Adrenal gland (tissue), 12 donors: Measurements from ENCODE around the gene ADARB2. TPM values are rescaled to one million over a fixed set of nuclear protein-coding genes. Genes with fewer than 3 reads are reported as not detected.

Source experiments
- DNase-seq, 7 donors: peaks; one replicate each; pipeline ENCODE4 v3.0.0-alpha.2; 2019 to 2020
- H3K27ac ChIP-seq, 5 donors: fragments of 200-600 bp; sonication (generic) in 4 of 5; 1 replicate in 3 of 5; 2 replicates in 2 of 5; pipeline versions ENCODE4 v1.5.1 to v1.8.0; 2016 to 2020; ENCODE audit warnings: mild to moderate bottlenecking in 1 of 5
- H3K27me3 ChIP-seq: fragments of 200-600 bp; 2 replicates; pipeline ENCODE4 v1.8.0; 2021
- H3K36me3 ChIP-seq, 2 donors: fragments of 200-600 bp; replicated peaks in 1 of 2; 1 replicate in 1 of 2; 2 replicates in 1 of 2; pipeline versions ENCODE4 v1.5.1 to v1.8.0; 2018 to 2022
- H3K4me1 ChIP-seq, 2 donors: fragments of 200-600 bp; replicated peaks in 1 of 2; 1 replicate in 1 of 2; 2 replicates in 1 of 2; pipeline versions ENCODE4 v1.5.1 to v1.8.0; 2018 to 2021
- H3K4me3 ChIP-seq, 4 donors: fragments of 200-600 bp; sonication (generic) in 3 of 4; one replicate each; pipeline ENCODE4 v1.5.1; 2016 to 2018
- H3K9me3 ChIP-seq, 3 donors: fragments of 200-600 bp; sonication (generic) in 1 of 3; replicated peaks in 1 of 3; 1 replicate in 2 of 3; 2 replicates in 1 of 3; pipeline versions ENCODE4 v1.5.1 to v1.8.0; 2016 to 2021
- POLR2A ChIP-seq, 2 donors: fragments of 450-650 bp; IDR thresholded peaks; one replicate each; pipeline ENCODE4 v1.6.1; 2017; ENCODE audit warnings: antibody characterized with exemption in 2 of 2, mild to moderate bottlenecking in 2 of 2, moderate library complexity in 1 of 2
- WGBS, 4 donors: extraction: QIAGEN DNeasy Blood & Tissue Kit in 2 of 4; methylation state at CpG; one replicate each; pipeline versions ENCODE4 v1.1.5 to v1.1.7; 2013 to 2017; 5-methylcytosine and 5-hydroxymethylcytosine counted together
- intact Hi-C, 2 donors: fragments of 100-400 bp; cut with DNase I; formaldehyde crosslinking; loops; one replicate each; pipeline versions ENCODE4 v1.14.1 to v1.15.0; 2022 to 2023
- polyA plus RNA-seq, 3 donors: library from polyadenylated mRNA; stranded (reverse); fragments of 200-250 nt in 2 of 3; fragments of 350-450 nt in 1 of 3; fragmentation: Illumina TruSeq in 1 of 3; extraction: RNeasy Lipid Tissue Mini Kit (QIAGEN cat#74804) in 1 of 3; gene quantifications; one replicate each; pipeline ENCODE4 v1.2.3, GENCODE V29; 2013 to 2014
- total RNA-seq, 9 donors: library from RNA; depleted of rRNA in 4 of 9; stranded (reverse); fragments of >200 nt in 4 of 9; fragments of 120-200 nt in 1 of 9; fragmentation: NEBNext Ultra II Directional in 1 of 9; extraction: Animal tissue kit (Norgen Biotek cat#: 25700) in 1 of 9; gene quantifications; one replicate each; pipeline versions ENCODE4 v1.1.0 to v1.2.4, GENCODE V29; 2013 to 2023
- TF ChIP-seq, protein P1 (sequence below), 6 experiments: fragments of 450-650 bp in 4 of 6; fragments of 200-600 bp in 2 of 6; sonication (generic) in 1 of 6; IDR thresholded peaks; 1 replicate in 5 of 6; 2 replicates in 1 of 6; pipeline versions ENCODE4 v1.5.1 to v1.8.0; 2016 to 2021; ENCODE audit warnings: antibody characterized with exemption in 6 of 6, mild to moderate bottlenecking in 2 of 6, moderate library complexity in 1 of 6
- donor health status: healthy with polysubstance abuse.
- donor health status: Bipolar disorder and iron deficiency.
- donor health status: DM: yes; HTN: yes; CAD: no.
- donor health status: DM: no; HTN: no; CAD: no.
- donor health status: DM: no; HTN: no; CAD: no.
- donor health status: DM: yes; HTN: yes; CAD: no.

Gene ADARB2
- total and polyA plus RNA-seq, 12 donors = 0.14 to 3.1 (median 0.91) TPM

DNA sequence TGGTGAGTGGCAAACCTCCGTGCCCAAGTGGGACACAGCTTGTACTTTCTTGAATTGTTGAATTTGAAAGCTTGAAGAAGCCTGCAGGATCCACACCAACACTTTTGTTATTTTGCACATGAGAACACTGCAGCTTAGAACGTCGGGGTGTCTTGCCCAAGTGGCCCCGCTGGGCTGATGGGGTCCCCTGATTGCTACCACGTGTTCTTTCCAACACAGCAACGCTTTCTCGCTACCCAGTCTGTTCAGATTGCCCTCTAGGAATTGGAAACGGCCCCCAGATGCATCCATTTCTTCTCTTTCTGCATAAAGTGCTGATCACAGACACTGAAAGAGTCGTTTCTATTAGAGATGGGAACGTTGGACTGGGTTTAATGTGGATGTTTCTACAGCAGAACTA is 268.5 kb downstream of the ADARB2 start:
- 53 to 70% (median 59%) methylated on average over 9 to 10 of the region's 10 CpGs for WGBS, 4 donors
- H3K27me3 ChIP-seq = no peaks in the 10 kb centered on the region
- DNase-seq = no peak
- TF ChIP-seq, protein P1, sequence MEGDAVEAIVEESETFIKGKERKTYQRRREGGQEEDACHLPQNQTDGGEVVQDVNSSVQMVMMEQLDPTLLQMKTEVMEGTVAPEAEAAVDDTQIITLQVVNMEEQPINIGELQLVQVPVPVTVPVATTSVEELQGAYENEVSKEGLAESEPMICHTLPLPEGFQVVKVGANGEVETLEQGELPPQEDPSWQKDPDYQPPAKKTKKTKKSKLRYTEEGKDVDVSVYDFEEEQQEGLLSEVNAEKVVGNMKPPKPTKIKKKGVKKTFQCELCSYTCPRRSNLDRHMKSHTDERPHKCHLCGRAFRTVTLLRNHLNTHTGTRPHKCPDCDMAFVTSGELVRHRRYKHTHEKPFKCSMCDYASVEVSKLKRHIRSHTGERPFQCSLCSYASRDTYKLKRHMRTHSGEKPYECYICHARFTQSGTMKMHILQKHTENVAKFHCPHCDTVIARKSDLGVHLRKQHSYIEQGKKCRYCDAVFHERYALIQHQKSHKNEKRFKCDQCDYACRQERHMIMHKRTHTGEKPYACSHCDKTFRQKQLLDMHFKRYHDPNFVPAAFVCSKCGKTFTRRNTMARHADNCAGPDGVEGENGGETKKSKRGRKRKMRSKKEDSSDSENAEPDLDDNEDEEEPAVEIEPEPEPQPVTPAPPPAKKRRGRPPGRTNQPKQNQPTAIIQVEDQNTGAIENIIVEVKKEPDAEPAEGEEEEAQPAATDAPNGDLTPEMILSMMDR (IDR thresholded peaks at IDR 0.05) = no peak
- no peak for TF ChIP-seq POLR2A (IDR thresholded peaks at IDR 0.05)
- intact Hi-C loops = no loop called here
- no peaks in the 10 kb centered on the region for H3K9me3 ChIP-seq
- no peak overlapping the region for H3K27ac ChIP-seq
- H3K36me3 ChIP-seq = no peaks in the 10 kb centered on the region
- H3K4me1 ChIP-seq = no peaks in the 10 kb centered on the region
- H3K4me3 ChIP-seq = no peak overlapping the region

DNA sequence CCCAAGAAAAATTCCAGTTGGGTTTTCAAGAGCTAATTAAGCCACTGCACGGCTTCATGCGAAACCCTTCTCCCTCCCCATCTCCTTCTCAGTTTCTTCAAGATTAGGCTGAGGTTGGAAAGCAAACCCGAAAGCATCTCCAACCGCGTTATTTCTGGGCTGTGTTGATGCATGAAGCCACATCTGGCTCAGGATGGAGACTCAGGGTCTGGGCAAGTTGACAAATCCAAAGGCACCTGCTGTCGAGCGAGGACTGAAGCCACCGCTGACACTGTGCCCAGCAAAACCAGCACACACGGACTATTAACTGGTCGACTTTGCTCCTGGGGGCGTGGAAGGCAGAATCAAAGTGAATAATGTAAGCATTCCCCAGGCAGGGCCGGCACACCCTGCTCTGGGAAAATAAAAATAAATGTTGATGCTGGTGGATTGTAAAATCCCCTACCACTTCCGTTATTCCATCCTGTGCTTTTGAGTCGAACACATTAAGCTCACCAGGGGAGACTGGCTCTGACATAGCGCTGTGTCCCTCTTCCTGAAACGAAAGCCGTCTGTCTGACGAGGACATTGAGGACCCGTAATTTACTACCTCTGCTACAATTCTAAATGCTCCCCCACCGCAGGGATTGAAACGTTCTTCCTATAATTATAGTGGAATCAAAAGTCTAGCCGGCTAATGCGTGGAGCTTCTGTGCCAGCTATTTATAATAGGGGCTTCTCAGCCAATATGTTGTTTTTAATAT is 269.8 kb downstream of the ADARB2 start:
- DNase-seq = no peak
- Histone ChIP-seq H3K36me3 (no peaks in the 10 kb centered on the region), H3K4me1 (no peaks in the 10 kb centered on the region), H3K27ac (no peak overlapping the region), H3K27me3 (no peaks in the 10 kb centered on the region), H3K9me3 (no peaks in the 10 kb centered on the region), H3K4me3 (no peak overlapping the region)
- WGBS, 4 donors = 65 to 72% (median 68%) methylated on average over 19 to 23 of the region's 23 CpGs
- intact Hi-C loops = no loop called here
- no peak for TF ChIP-seq POLR2A (IDR thresholded peaks at IDR 0.05)
- TF ChIP-seq, protein P1 (IDR thresholded peaks at IDR 0.05) = no peak

DNA sequence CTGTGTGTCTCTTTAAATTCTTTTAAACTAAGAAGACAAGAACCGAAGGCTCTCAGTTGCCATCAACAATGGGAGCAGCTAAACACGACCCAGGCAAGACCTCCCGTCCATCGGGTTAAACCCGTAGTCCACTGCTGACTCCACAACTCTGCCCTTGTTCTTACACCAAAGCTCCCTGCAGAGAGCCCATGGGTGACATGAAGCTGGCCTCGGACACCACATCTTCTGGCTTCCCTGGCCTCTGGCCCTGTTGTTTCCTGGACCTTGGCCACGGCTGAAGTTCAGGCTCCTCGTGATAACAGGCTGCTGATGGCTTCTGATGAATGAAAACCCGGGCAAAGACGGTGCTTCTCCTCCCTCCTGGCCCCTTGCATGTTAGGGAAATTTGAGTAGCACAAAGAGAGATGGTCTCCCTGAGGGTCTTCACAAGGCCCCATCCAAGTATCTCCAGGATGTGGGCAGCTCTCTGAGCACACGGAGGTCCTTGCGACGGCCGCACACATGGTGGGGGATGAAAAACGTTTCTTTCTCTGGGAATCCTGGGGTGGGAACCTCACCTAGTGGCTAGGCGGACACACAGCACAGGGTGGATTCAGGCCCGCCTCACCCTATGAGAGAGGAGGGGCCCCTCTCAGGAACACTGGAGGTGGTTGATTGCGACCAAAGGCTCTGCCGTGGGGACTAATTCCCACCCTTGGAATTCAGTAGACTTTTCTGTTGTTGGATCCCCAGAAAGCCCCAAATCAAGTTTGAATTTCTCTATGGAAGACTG is 271.1 kb downstream of the ADARB2 start:
- no peaks in the 10 kb centered on the region for H3K27me3 ChIP-seq
- H3K4me3 ChIP-seq = no peak overlapping the region
- no peak overlapping the region for H3K27ac ChIP-seq
- TF ChIP-seq, protein P1 (IDR thresholded peaks at IDR 0.05) = no peak
- TF ChIP-seq POLR2A (IDR thresholded peaks at IDR 0.05) = no peak
- H3K9me3 ChIP-seq = no peaks in the 10 kb centered on the region
- H3K4me1 ChIP-seq = no peaks in the 10 kb centered on the region
- WGBS, 4 donors = 58 to 66% (median 64%) methylated on average over 16 to 19 of the region's 19 CpGs
- intact Hi-C loops = no loop called here
- H3K36me3 ChIP-seq = no peaks in the 10 kb centered on the region
- DNase-seq = no peak

DNA sequence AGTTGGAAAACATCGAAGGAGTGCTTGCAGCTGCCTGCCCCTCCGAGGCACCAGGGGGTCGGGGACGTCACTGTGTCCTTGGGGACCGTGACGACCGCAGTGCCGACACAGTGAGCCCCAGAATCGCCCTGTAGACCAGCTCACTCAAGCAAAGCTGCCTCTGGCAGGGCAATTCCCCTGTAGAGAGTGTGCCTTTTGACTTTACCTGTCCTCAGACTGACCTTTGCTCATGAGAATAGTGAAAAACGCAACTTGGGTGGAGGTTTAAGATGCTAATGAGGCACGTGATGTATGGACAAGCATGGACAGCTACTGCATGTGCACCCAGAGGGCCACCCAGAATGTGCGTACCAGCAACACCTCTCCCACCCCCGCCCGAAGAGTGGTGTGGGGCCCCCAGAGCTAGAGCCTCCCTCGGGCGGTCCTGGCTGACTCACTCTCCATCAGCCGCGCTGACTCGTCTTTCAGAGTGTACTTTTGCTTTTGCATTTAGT is 271.9 kb downstream of the ADARB2 start:
- 66 to 73% (median 67%) methylated on average over 6 to 19 of the region's 19 CpGs for whole genome bisulfite sequencing, 4 donors
- no peak overlapping the region for H3K4me3 ChIP-seq

More for the DNA sequence above, 271.9 kb downstream of the ADARB2 start:
- TF ChIP-seq, protein P1 (IDR thresholded peaks at IDR 0.05) = no peak
- no peak for TF ChIP-seq POLR2A (IDR thresholded peaks at IDR 0.05)
- intact Hi-C loops = no loop called here
- Histone ChIP-seq H3K4me1 (no peaks in the 10 kb centered on the region), H3K27ac (no peak overlapping the region), H3K27me3 (no peaks in the 10 kb centered on the region), H3K9me3 (no peaks in the 10 kb centered on the region), H3K36me3 (no peaks in the 10 kb centered on the region)
- DNase-seq = no peak
